Stomach (tissue), 4 donors: ENCODE data around the gene GGTA1.

Experiments
- POLR2A ChIP-seq, 4 donors: fragments of 450-650 bp; IDR thresholded peaks; one replicate each; pipeline ENCODE4 v1.6.1; 2016; ENCODE audit warnings: antibody characterized with exemption in 4 of 4, control low read depth in 2 of 4, mild to moderate bottlenecking in 1 of 4, moderate library complexity in 1 of 4
- POLR2AphosphoS5 ChIP-seq, 3 donors: sonication (generic); formaldehyde crosslinking; IDR thresholded peaks; one replicate each; pipeline ENCODE4 v1.6.1; 2016; ENCODE audit warnings: antibody characterized with exemption in 3 of 3
- TF ChIP-seq, protein P1 (sequence below), 7 experiments: fragments of 450-650 bp in 4 of 7; fragments of 200-600 bp in 3 of 7; sonication (generic) in 3 of 7; IDR thresholded peaks; one replicate each; pipeline ENCODE4 v1.5.1; 2016 to 2019; ENCODE audit warnings: antibody characterized with exemption in 7 of 7, control low read depth in 2 of 7, mild to moderate bottlenecking in 1 of 7

DNA sequence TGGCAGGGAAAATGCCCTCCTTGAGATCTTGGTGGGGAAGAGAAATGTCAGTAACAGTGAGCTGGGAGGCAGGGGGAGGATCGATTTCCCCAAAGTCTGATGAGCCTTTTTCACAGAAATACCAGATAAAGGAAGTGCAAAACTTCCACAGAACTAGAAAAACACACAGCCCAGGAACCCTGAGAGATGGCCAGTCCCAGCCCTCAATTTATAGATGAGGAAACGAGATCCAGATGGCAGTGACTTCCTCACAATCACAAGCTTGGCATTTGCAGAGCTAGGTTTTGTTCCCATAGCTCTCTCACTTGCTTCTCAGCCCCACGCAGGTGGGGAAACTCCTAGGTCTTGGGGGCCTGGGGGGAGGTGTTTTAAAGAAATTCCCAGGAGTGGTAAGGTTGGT is 3.8 kb upstream of the GGTA1 start:
- TF ChIP-seq, protein P1, sequence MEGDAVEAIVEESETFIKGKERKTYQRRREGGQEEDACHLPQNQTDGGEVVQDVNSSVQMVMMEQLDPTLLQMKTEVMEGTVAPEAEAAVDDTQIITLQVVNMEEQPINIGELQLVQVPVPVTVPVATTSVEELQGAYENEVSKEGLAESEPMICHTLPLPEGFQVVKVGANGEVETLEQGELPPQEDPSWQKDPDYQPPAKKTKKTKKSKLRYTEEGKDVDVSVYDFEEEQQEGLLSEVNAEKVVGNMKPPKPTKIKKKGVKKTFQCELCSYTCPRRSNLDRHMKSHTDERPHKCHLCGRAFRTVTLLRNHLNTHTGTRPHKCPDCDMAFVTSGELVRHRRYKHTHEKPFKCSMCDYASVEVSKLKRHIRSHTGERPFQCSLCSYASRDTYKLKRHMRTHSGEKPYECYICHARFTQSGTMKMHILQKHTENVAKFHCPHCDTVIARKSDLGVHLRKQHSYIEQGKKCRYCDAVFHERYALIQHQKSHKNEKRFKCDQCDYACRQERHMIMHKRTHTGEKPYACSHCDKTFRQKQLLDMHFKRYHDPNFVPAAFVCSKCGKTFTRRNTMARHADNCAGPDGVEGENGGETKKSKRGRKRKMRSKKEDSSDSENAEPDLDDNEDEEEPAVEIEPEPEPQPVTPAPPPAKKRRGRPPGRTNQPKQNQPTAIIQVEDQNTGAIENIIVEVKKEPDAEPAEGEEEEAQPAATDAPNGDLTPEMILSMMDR (IDR thresholded peaks at IDR 0.05) = no peak
- TF ChIP-seq POLR2AphosphoS5 (IDR thresholded peaks at IDR 0.05) (no peak), POLR2A (IDR thresholded peaks at IDR 0.05) (no peak)
